Dermis microvascular lymphatic vessel endothelial cell (primary cell): Measurements from ENCODE around the gene SH2D7. TPM values are rescaled to one million over a fixed set of nuclear protein-coding genes. Genes with fewer than 3 reads are reported as not detected.
A peak's percentile ranks its signal among the peaks of the same experiment; 100 is the strongest.

Source experiments
- DNase-seq, 2 donors: peaks; one replicate each; pipeline versions ENCODE4 v3.0.0 to v3.0.0-alpha.2; 2010; ENCODE audit warnings: low read depth in 2 of 2
- total RNA-seq: library from RNA; depleted of rRNA; stranded (reverse); fragments of >200 nt; gene quantifications from 2 replicates; pipeline ENCODE4 v1.2.1, GENCODE V29; 2014

The SH2D7 gene
- total RNA-seq, 1 donor from 2014 or later, result not detected

DNA sequence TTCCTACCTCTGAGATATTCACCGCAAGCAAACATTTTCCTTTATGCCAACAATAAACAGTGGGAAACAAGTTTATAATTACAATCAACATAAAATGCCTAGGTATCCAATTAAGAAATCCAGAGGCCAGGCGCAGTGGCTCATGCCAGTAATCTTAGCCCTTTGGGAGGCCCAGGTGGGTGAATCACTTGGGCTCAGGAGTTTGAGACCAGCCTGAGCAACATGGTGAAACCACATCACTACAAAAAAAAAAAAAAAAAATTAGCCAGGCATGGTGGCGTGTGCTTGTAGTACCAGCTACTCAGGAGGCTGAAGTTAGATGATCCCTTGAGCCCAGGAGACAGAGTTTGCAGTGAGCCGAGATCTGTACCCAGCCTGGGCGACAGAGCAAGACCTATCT, 32.1 kb upstream of the SH2D7 start:
- DNase-seq, result no peak

- DNase-seq, result no peak
Measured at GRCh38 chr15:78061963-78062427, 30.4 kb upstream of the SH2D7 start.

GRCh38 chr15:78063217-78063616, 29.1 kb upstream of the SH2D7 start:
- no peak for DNase-seq

DNA sequence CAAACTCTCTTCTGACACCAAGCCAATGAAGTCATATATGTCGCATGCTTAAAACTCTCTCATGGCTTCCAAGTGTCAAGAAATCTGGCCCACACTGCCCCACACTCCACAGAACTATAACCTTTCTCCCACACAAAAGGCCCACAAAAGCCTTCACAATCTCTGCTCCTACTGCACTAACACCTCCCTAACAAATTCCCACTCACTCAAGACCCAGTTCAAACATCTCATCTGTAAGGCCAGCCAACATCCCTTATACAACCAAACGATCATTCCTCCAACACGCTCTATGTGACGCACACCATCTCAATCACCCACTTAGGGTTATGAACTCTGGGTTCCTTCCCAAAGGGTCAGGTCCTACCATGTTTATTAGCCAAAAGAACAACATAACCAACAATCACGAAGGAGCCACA, 28.4 kb upstream of the SH2D7 start:
- DNase-seq, result no peak

DNA sequence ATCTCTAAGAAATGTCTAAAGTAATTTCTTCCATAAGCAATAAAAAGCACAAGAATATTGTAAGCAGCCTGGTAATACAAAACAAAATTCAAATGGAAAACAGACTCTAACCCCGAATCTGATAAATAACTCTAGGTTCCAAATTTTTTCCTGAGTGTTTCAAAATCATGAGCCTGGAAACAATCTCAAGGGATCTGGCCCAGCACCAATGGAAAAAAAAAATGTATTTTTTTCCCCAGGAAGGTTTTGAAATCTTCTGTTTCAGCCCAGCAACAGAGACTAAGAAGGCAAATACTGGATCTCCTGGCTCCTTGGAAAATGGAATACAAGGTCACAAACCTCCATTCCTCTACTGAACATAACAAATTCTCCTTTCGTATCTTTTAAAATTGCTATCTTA, 27.8 kb upstream of the SH2D7 start:
- DNase-seq, result no peak

DNA sequence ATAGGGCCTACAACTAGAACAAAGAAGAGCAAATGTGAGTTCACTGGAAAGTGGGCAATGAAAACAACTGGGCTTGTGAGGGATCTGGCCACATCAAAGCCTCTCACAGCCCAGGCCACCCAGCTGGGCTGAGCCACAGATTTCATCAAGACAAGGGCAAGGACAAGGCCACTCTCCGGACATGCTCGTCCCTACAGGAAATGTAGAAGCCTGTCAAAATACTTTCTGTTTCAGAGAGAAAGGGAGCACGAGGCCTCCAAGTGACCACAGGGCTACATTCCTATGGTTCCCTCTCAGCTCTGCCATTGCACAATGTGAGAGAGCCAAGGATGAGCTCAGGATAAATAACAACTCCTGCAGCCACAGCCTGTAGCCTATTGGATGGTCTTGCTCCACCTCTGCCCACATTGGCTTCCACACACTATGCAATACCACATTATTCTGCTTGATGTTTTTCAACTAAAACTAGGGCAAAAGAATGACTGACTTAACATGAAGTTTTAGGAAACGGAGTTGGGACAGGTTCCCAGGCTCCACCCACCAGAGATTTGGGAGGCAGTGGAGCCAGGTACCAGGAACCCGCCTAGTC, 27.0 kb upstream of the SH2D7 start:
- peak; percentile 86 to 87 for DNase-seq

- no peak for DNase-seq
Measured at GRCh38 chr15:78065973-78066946, 26.1 kb upstream of the SH2D7 start.

DNA sequence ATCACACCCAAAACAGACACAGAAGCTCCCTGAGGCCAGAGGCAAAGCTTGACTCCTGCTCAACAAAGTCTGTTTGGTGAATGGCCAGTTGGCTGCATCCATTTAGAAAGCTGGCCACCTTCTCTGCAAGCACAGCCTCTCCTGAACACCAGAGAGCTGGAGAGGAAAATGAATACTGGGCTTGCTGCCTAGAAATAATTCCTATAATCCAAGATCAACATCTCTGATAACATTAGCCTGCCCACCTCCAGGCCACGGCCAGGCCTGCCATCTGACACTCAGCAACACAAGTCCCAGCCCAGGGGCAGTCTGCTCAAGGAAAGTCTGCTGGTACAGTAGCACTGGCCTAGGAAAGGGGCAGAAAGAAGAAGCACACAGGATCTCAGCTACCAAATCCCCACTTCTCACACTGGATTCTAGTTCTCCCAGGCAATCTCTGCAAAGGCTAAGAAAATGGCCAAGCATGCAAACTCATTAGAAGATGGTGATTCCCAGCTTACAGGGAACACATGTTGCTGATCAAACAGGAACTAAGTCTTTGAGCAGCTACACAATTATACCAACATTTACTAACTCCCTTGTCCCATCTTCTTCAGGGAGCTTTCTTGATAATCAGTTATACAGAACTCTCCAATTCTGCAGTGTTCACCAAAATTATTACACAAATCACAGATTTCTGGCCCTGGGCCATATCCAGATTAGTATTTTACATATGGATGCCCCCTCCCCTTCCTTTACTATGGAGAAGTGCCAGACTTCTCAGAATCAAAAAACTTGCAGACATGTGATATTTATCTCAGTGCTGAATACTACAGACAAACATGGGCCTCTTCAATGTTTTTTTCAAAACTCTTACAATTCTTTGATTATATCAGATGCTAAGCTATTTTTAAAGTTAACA, 24.8 kb upstream of the SH2D7 start:
- peak in 1 of 2 donors; percentile 60 for DNase-seq

DNA sequence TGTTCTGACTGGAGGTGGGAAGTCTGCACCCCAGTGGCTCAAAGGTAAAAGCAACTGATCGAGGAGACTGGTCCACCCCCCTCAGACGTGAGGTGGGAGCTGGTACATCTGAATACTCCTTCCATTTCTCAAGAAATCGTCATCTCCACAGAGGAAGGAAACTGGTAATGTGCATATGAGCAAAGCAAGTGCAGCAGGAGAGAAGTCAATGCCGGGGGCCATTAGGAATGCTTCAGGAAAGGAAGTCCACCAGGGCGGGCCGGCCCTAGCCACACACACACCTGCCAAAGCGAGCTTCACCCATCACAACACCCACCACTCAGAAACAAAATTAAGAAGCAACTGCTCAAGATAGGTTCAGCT, 23.3 kb upstream of the SH2D7 start:
- peak in 1 of 2 donors; percentile 62 for DNase-seq

DNA sequence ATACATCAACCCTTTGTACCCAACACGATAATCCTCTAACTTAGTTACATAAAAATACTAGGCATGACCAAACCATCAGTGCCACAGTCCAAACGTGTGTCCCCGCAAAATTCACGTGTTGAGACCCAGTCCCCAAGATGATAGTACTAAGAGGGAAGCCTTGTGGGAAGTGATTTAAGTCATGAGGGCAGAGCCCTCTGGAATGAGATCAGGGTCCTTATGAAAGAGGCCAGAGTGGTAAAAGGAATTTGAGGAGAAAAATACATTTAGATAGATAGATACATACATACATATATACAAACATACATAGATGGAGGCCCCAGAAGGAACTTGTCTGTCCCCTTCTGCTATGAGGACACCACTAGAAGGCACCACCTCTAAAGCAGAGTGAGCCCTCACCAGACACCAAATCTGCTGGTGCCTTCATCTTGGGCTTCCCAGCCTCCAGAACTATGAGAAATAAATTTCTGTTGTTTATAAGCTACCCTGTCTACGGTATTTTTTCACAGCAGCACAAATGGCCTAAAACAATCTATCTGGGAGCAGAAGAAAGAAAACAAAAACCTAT, 22.8 kb upstream of the SH2D7 start:
- no peak for DNase-seq

DNA sequence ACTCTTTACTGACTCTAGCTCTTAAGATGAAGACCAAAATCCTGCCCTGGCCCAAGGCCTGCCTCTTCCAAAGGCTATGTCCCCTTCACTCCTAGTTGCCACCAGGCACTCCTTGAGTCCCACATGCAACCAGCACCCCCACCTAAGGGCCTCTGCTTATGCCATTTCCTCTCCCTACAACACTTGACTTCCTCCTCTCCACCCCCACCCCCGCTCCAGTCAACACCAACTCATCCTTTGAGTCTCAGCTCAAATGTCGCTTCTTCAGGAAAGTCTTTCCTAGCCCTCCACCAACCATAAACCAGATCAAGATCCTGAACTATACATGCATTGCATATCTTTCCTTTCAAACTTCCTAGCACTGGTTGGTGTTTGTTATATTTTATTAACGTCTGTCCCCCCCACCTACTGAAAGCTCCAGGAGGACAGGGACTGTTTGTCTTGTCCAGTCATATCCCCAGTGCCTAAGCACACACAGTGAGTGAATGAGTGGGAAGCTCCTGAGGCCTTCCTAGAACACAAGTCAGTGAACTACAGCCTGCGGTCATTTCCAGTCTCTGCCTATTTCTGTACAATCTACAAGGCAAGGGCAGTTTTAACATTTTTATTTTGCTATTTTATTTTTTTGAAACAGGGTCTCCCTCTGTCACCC, 22.2 kb upstream of the SH2D7 start:
- DNase-seq, result peak in 1 of 2 donors; percentile 46

- no peak for DNase-seq
Measured at GRCh38 chr15:78071383-78071782, 21.0 kb upstream of the SH2D7 start.

DNA sequence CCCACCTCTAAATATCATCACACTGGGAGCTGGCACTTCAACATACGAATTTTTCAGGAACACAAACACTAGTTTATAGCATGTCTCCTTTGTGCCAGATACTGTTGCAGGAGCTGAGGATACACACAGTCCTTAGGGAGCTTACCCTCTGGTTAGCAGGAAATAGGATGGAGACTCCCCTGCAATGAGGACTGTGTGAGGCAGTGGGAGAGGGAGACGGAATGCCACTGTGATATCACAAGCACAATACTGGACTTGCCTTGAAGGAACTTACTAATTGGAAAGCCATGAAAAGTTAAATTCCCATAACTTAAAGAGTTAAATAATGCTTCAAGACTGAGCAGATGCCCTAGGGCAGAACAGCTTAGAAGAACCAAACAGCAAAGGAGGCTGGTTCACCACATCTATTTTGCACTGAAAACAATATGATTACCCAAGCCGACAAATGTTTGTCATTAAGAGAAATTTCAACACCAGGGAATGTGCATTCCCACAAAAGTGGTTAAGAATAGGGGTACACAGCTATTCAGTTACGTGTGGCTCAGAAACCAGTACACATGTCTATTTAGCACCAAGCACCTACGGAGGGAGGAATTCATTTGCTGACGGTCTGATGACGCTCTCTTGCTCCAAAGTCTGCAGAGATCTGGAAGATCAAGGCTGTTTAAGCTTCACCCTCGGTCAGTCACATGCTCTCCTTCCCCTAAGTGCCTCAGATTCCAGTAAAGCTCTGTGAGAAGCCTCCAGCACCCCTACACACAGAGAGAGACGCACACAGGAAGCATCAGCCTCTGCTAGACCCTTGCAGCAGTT, 20.1 kb upstream of the SH2D7 start:
- DNase-seq, result no peak

DNA sequence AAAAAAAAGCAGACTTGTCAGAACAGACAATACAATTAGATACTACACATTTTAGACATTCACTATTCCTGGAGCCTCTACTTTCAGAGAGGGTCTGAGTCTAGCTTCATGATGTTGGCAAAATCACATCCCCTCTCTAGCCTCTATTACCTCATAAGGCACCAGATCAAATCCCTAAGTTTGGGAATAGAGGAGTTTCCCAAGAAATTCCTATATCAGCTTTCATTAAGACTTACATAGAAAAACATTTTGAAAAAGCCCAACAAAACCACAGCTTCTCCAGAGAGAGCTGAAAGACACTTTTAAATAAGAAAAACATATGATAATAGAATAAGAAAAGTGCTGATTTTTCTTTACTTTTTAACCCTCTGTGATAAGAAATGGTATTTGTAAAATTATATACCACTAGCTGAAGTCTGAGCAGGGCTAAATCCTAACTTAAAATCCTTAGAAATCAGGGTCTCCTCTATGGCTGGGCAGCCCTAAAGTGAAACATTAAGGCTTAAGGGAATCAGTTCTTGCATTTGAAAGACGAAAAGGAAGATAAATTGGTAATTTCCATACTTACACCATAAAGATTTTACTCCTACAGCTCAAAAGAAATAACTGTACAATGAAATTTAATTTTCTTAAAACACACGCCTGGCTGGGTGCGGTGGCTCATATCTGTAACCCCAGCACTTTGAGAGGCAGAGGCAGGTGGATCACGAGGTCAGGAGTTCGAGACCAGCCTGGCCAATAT, 19.1 kb upstream of the SH2D7 start:
- no peak for DNase-seq

GRCh38 chr15:78075490-78076230, 16.7 kb upstream of the SH2D7 start:
- peak; percentile 80 to 93 for DNase-seq

- peak in 1 of 2 donors; percentile 32 for DNase-seq
Measured at GRCh38 chr15:78076231-78077052, 15.9 kb upstream of the SH2D7 start.

DNA sequence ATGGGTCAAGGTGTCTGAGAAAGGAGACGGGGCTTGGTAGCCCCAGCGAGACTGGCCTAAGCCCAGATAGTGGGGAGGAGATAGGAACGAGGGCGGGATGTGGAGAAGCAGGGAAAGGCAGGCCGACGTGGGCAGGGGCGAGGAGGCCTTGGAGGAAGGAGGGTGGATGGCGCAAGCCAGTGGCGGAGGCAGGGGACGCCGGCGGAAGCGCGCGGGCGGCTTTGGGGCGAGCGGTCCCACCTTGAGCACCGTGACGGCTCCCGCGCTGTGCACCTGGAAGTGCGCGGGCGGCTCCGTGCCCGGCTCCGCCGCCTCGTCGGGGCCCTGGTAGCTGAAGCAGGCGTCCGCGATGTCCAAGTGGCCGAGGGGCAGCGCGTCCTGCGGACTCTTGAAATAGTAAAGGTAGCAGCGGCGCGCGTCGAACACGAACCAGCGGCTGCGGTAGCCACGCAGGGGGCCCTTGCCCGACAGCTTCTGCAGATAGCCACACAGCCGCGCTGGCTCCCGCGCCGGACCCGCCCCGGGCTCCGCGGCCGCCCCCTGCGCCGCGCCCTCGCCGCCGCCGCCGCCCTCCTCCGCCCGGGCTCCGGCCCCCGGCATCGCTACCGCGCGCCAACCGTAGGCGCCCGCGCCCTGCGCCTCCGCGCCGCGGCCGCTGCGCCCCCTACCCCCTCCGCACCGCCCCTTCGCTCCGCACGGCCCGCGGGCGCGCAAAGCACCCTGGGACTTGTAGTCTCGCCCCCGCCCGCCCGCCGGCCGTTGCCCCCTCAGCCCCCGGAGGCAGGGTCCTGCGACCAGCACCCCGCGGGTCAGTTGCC, 15.1 kb upstream of the SH2D7 start, which contains the start of gene TBC1D2B:
TBC1D2B (minus strand) TSS at position 659 of the 818 bp plus-strand sequence; CDS start at position 600, 59 bp downstream.
- peak in 1 of 2 donors; percentile 63 for DNase-seq
